Neutrophil (primary cell): ENCODE results near the gene FRMD5.

Source experiments
- H3K27ac ChIP-seq: fragments of 200-600 bp; sonication (generic); 2 replicates; pipeline ENCODE4 v1.5.1; 2016; ENCODE audit warnings: mild to moderate bottlenecking, moderate library complexity
- H3K27me3 ChIP-seq: fragments of 200-600 bp; sonication (generic); 2 replicates; pipeline ENCODE4 v1.6.0; 2016; ENCODE audit warnings: mild to moderate bottlenecking
- H3K36me3 ChIP-seq: fragments of 200-600 bp; sonication (generic); 2 replicates; pipeline ENCODE4 v1.5.1; 2017
- H3K4me1 ChIP-seq, 2 experiments: fragments of 200-600 bp in 1 of 2; sonication (generic) in 1 of 2; 1 replicate in 1 of 2; 2 replicates in 1 of 2; pipeline versions ENCODE4 v1.5.1 to v1.6.1; 2013 to 2016; ENCODE audit warnings: low read depth in 1 of 2, low read length in 1 of 2, mild to moderate bottlenecking in 1 of 2, moderate library complexity in 1 of 2; ENCODE audit not compliant: control insufficient read depth in 1 of 2, insufficient read depth in 1 of 2
- H3K4me3 ChIP-seq, 2 experiments: fragments of 200-600 bp in 1 of 2; sonication (generic) in 1 of 2; 1 replicate in 1 of 2; 2 replicates in 1 of 2; pipeline ENCODE4 v1.5.1; 2013 to 2016; ENCODE audit warnings: low read depth in 1 of 2, low read length in 1 of 2, mild to moderate bottlenecking in 1 of 2, moderate library complexity in 1 of 2
- H3K9me3 ChIP-seq: fragments of 200-600 bp; sonication (generic); 2 replicates; pipeline ENCODE4 v1.5.1; 2016
- TF ChIP-seq, protein P1 (sequence below): fragments of 200-600 bp; sonication (generic); IDR thresholded peaks from 2 replicates; pipeline ENCODE4 v1.5.1; 2016; ENCODE audit warnings: antibody characterized with exemption

FRMD5 gene

GRCh38 chr15:43919540-43920253, 275.4 kb downstream of the FRMD5 start:
- H3K36me3 ChIP-seq, result no peaks in the 10 kb centered on the region
- no peak overlapping the region for H3K4me3 ChIP-seq
- H3K27me3 ChIP-seq, result peaks cover 4% of the 10 kb centered on the region
- TF ChIP-seq, protein P1, sequence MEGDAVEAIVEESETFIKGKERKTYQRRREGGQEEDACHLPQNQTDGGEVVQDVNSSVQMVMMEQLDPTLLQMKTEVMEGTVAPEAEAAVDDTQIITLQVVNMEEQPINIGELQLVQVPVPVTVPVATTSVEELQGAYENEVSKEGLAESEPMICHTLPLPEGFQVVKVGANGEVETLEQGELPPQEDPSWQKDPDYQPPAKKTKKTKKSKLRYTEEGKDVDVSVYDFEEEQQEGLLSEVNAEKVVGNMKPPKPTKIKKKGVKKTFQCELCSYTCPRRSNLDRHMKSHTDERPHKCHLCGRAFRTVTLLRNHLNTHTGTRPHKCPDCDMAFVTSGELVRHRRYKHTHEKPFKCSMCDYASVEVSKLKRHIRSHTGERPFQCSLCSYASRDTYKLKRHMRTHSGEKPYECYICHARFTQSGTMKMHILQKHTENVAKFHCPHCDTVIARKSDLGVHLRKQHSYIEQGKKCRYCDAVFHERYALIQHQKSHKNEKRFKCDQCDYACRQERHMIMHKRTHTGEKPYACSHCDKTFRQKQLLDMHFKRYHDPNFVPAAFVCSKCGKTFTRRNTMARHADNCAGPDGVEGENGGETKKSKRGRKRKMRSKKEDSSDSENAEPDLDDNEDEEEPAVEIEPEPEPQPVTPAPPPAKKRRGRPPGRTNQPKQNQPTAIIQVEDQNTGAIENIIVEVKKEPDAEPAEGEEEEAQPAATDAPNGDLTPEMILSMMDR, result no peak
- no peaks in the 10 kb centered on the region for H3K9me3 ChIP-seq
- no peak overlapping the region for H3K27ac ChIP-seq
- H3K4me1 ChIP-seq, result no peaks in the 10 kb centered on the region

DNA sequence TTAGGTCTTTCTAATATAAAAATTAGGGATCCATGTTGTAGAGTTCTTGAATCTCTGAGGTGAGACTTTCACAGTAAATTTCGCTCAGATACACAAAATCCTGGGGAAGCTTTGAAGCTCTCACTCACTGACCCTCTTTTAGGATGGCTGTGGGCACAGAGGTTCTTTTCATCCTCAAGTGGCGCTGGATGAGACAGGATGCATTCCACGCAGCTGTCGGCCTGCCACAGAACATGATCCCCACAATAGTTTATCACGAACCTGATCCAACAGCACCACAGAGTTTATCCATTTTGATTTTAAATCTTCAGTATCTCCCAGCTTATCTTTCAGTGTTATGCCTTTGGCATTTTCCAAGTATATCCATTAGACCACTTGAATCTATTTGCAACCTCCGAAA, 276.4 kb downstream of the FRMD5 start:
- Histone ChIP-seq H3K27ac (no peak overlapping the region), H3K27me3 (peaks cover 4% of the 10 kb centered on the region)
- TF ChIP-seq, protein P1, result no peak

GRCh38 chr15:43916326-43916660, 278.8 kb downstream of the FRMD5 start:
- Histone ChIP-seq H3K9me3 (no peaks in the 10 kb centered on the region), H3K4me1 (no peaks in the 10 kb centered on the region), H3K27ac (no peak overlapping the region), H3K4me3 (no peak overlapping the region), H3K27me3 (peaks cover 4% of the 10 kb centered on the region), H3K36me3 (no peaks in the 10 kb centered on the region)
- TF ChIP-seq, protein P1, result no peak

More for the DNA sequence above, 276.4 kb downstream of the FRMD5 start:
- Histone ChIP-seq H3K9me3 (no peaks in the 10 kb centered on the region), H3K4me3 (no peak overlapping the region), H3K4me1 (no peaks in the 10 kb centered on the region), H3K36me3 (no peaks in the 10 kb centered on the region)

GRCh38 chr15:43915631-43916325, 279.3 kb downstream of the FRMD5 start:
- no peak overlapping the region for H3K27ac ChIP-seq
- no peaks in the 10 kb centered on the region for H3K36me3 ChIP-seq
- peaks cover 4% of the 10 kb centered on the region for H3K27me3 ChIP-seq
- no peaks in the 10 kb centered on the region for H3K4me1 ChIP-seq
- H3K4me3 ChIP-seq, result no peak overlapping the region
- TF ChIP-seq, protein P1, result no peak
- no peaks in the 10 kb centered on the region for H3K9me3 ChIP-seq

DNA sequence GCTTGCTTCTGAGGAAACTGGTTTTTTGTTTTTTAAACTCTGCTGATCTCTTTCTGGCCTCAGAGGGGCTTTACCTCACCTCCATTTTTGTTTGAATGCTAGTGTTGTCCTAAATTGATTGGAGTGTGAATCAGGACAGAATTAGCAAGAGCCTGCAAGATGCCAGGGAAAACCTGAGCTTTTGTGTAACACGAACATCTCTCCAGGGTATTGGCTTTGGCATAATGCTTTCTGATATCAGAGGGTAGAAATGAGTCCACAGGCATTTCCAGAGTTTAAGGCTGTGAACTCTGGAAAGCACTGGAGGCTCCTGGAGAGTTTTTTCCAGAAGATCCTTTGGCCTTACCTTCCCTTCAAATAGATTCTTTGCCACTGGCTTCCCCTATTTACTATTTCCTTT, 281.1 kb downstream of the FRMD5 start:
- Histone ChIP-seq H3K27ac (no peak overlapping the region), H3K4me3 (no peak overlapping the region), H3K9me3 (no peaks in the 10 kb centered on the region), H3K36me3 (no peaks in the 10 kb centered on the region), H3K27me3 (peaks cover 4% of the 10 kb centered on the region), H3K4me1 (no peaks in the 10 kb centered on the region)
- TF ChIP-seq, protein P1, result no peak
